ENCODE data around the gene ZC3H12C.

DNA sequence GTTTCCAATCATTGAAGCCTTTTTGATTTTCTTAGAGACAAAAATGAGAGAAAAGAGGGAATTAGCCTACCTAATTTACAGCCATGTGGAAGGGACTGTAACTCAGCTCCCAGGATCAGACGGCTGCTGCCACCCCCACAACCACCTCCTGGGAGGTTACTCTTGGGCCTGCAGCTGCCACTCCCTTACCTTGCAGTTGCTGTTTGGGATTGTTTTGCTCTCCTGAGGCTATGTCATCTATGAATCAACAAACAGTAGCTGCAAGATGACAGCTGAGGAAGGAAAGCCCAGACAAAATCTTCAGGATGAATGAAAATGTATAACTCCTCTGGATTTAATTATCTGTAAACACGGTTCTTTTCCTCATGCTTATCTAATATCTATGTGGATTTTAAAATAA lies 28.0 kb upstream of the ZC3H12C start:
- TF ChIP-seq, protein P1, sequence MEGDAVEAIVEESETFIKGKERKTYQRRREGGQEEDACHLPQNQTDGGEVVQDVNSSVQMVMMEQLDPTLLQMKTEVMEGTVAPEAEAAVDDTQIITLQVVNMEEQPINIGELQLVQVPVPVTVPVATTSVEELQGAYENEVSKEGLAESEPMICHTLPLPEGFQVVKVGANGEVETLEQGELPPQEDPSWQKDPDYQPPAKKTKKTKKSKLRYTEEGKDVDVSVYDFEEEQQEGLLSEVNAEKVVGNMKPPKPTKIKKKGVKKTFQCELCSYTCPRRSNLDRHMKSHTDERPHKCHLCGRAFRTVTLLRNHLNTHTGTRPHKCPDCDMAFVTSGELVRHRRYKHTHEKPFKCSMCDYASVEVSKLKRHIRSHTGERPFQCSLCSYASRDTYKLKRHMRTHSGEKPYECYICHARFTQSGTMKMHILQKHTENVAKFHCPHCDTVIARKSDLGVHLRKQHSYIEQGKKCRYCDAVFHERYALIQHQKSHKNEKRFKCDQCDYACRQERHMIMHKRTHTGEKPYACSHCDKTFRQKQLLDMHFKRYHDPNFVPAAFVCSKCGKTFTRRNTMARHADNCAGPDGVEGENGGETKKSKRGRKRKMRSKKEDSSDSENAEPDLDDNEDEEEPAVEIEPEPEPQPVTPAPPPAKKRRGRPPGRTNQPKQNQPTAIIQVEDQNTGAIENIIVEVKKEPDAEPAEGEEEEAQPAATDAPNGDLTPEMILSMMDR (IDR thresholded peaks at IDR 0.05) = no peak
- no peak for TF ChIP-seq POLR2A (IDR thresholded peaks at IDR 0.05)

All from Peyer's patch (tissue), 4 donors.